LoVo (cell line): Measurements from ENCODE around the gene ABCB1.
"Not testable (repeated sequence)": the region's sequence is repeated elsewhere in the genome, so short reads cannot be mapped to it uniquely, and the experiment has no call there.

Source experiments
- DNase-seq: peaks from one replicate; pipeline ENCODE4 v3.0.0-alpha.2; 2016; ENCODE audit warnings: low spot score

Gene ABCB1

GRCh38 chr7:87473192-87473591 lies 127.5 kb downstream of the ABCB1 start:
- no peak for DNase-seq

DNA sequence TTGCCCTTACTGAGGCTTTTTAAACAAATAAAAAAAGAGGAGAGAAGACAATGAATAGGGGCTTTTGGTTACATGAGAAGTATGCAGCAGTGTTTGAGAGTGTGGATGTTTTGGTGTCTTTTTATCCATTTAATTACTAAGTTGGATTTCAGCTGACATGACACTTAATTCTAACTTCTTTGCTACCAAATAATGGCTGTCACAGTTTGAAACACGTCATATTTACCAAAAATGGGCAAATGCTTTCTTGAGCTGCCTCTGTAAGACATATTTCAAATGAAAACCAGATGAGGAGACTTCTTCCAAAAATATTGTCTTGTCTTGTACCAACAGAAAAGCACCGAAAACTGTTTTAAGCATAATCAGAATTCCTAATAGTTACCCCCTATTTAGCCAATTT lies 129.2 kb downstream of the ABCB1 start:
- no peak for DNase-seq

GRCh38 chr7:87469204-87469603 lies 131.5 kb downstream of the ABCB1 start:
- DNase-seq = not testable (repeated sequence)

DNA sequence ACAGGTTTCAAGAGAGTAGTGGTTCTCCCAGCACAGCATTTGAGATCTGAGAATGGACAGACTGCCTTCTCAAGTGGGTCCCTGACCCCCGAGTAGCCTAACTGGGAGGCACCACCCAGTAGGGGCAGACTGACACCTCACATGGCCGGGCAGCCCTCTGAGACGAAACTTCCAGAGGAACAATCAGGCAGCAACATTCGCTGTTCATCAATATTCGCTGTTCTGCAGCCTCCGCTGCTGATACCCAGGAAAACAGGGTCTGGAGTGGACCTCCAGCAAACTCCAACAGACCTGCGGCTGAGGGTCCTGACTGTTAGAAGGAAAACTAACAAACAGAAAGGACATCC lies 135.2 kb downstream of the ABCB1 start:
- DNase-seq = not testable (repeated sequence)

DNA sequence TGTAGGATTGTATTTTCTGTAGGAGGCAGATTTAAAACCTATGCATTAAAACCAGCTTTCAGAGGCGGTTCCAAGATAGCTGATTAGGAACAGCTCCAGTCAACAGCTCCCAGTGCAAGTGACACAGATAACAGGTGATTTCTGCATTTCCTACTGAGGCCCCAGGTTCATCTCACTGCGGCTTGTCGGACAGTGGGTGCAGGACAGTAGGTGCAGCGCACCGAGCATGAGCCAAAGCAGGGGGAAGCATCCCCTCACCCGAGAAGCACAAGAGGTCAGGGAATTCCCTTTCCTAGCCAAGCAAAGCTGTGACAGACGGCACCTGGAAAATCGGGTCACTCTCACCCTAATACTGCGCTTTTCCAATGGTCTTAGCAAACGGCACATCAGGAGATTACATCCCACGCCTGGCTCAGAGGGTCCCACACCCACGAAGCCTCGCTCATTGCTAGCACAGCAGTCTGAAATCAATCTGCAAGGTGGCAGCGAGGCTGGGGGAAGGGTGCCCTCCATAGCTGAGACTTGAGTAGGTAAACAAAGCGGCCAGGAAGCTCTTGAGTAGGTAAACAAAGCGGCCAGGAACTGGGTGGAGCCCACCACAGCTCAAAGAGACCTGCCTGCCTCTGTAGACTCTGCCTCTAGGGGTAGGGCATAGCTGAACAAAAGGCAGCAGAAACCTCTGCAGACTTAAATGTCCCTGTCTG lies 135.7 kb downstream of the ABCB1 start:
- peak; percentile 71 for DNase-seq

DNA sequence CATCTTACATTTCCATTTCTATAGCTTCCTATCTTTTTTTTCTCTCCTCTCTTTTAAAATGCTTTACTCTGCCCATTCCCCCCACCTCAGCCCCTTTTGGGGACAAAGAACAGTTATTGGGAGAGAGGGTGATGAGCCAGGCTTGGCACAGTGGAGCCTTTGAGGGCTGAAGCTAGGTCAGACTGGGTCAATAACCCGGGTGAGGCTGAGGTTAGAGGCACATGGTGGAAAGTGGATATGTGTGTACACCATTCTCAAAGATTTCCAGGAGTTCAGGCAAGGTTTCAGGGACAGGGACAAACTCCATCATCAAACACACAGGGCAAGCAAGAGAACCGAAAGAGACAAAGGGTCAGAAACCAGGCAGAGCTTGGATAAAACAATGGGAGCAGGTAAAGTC lies 136.7 kb downstream of the ABCB1 start:
- DNase-seq = no peak

GRCh38 chr7:87460444-87460843 lies 140.2 kb downstream of the ABCB1 start:
- DNase-seq = not testable (repeated sequence)

DNA sequence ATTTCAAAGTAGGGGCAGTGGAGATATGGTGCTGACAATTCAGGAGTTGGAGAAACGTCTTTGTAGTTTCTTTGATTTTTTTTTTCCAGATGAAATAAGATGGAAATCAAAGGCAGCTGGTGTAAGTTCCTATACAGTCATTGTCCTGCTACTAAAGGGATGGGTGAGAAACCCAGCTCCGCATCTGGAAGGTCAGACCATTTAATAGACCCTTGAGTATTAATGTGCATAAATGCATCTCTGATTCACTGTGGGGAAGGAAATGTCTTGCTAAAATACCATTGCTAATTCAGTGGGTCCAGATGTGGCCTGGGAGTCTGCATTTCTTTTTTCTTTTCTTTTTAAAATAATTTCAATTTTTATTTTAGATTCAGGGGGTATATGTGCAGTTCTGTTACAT lies 140.7 kb downstream of the ABCB1 start:
- no peak for DNase-seq

DNA sequence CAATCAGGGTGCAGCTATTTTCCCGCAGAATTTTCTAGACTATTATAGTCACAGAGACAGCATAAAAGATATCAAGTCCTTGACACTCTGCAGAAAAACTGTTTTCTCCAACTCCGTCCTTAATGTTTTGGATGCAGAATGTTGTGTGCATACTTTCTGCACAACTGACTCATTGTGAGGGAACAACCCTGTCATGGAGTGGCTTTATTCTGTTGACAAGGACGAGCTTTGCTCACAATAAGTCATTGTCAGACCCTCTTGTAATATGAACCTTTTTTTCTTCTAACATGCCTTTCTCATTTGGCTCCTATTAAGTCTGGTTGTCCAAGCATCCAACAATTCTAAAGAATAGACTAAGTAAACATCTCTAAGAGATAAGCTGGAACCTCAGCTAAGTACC lies 142.5 kb downstream of the ABCB1 start:
- DNase-seq = no peak

DNA sequence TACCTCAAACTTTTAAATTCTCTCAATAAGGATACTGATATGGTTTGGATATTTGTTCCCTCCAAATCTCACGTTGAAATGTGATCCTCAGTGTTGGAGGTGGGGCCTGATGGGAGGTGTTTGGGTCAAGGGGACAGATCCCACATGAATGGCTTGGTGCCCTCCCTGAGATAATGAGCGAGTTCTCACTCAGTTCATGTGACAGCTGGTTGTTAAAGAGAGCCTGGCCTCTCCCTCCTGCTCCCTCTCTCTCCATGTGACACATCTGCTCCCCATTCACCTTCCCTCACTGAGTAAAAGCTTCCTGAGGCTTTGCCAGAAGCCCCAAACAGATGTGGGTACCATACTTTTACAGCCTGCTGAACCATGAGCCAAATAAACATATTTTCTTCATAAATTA lies 144.4 kb downstream of the ABCB1 start:
- no peak for DNase-seq
